GM04503 (cell line): Measurements from ENCODE around the gene CCDC87.
A peak's percentile ranks its signal among the peaks of the same experiment; 100 is the strongest.
"Not testable (repeated sequence)": the region's sequence is repeated elsewhere in the genome, so short reads cannot be mapped to it uniquely, and the experiment has no call there.

Experiments
- DNase-seq: peaks from one replicate; pipeline ENCODE4 v3.0.0-alpha.2; 2012; ENCODE audit warnings: low read depth

Gene CCDC87

GRCh38 chr11:66592457-66593302 is at the start of gene CCDC87, which contains the start of gene CCS:
CCDC87 (minus strand) TSS chr11:66593063; CDS start chr11:66593015, 48 bp downstream.
CCS (plus strand) TSS chr11:66593185; CDS start chr11:66593262, 77 bp downstream.
- peak; percentile 57 for DNase-seq

- no peak for DNase-seq
These were observed 49.0 kb upstream of the CCDC87 start for GRCh38 chr11:66641834-66642233.

- DNase-seq = not testable (repeated sequence)
These were observed 47.0 kb upstream of the CCDC87 start for GRCh38 chr11:66639814-66640340.

- no peak for DNase-seq
These were observed 46.4 kb upstream of the CCDC87 start for GRCh38 chr11:66639066-66639813.

GRCh38 chr11:66638177-66639065 is 45.6 kb upstream of the CCDC87 start, which contains the start of gene RBM4:
RBM4 (plus strand) TSS chr11:66638703; CDS start chr11:66639712, 1,009 bp downstream.
- peak; percentile 99 for DNase-seq

- DNase-seq = no peak
These were observed 44.8 kb upstream of the CCDC87 start for GRCh38 chr11:66637557-66638176.

GRCh38 chr11:66636411-66636810 is 43.5 kb upstream of the CCDC87 start:
- no peak for DNase-seq

GRCh38 chr11:66632952-66633351 is 40.1 kb upstream of the CCDC87 start:
- DNase-seq = no peak

- DNase-seq = no peak
These were observed 39.0 kb upstream of the CCDC87 start for GRCh38 chr11:66631883-66632282.

GRCh38 chr11:66629356-66629755 is 36.5 kb upstream of the CCDC87 start:
- no peak for DNase-seq

- DNase-seq = no peak
These were observed 35.3 kb upstream of the CCDC87 start for GRCh38 chr11:66628061-66628603.

- DNase-seq = no peak
These were observed 34.1 kb upstream of the CCDC87 start for GRCh38 chr11:66626926-66627325.

- DNase-seq = no peak
These were observed 33.5 kb upstream of the CCDC87 start for GRCh38 chr11:66626382-66626781.

- DNase-seq = no peak
These were observed 32.9 kb upstream of the CCDC87 start for GRCh38 chr11:66625752-66626149.

- DNase-seq = no peak
These were observed 32.3 kb upstream of the CCDC87 start for GRCh38 chr11:66625041-66625751.

- no peak for DNase-seq
These were observed 31.6 kb upstream of the CCDC87 start for GRCh38 chr11:66624450-66624849.

- peak; percentile 77 for DNase-seq
These were observed 26.3 kb upstream of the CCDC87 start for GRCh38 chr11:66619080-66619554.

- no peak for DNase-seq
These were observed 24.4 kb upstream of the CCDC87 start for GRCh38 chr11:66617155-66617834.

GRCh38 chr11:66616379-66617154 is 23.7 kb upstream of the CCDC87 start, which contains the start of gene RBM14:
RBM14 (plus strand) TSS chr11:66616630; CDS start chr11:66616721, 91 bp downstream.
- DNase-seq = peak; percentile 94
